Measurements from ENCODE around the gene SURF2.

Gene SURF2

DNA sequence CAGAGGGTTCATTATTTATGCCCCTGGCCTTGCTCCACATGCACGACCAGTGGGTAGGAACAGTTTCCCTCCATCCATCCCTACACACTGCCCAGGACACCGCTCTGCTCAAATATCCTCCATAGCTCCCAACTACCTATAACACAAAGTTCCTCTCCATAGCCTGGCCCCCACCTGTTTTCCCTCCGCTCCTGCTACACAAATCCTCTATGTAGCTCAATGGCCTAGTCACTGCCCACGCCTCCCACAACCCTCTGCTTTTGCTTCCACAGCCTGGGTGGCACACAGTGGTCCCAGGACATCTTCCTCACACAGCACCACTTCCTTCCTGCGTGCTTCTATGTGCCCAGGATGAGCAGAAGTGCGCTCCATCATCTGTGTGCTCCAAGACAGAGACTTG lies 41.0 kb downstream of the SURF2 start:
- no peak for DNase-seq (ENCODE audit: low read depth in 2 of 2)

GRCh38 chr9:133397895-133398294 lies 41.5 kb downstream of the SURF2 start:
- DNase-seq (ENCODE audit: low read depth in 2 of 2) = no peak

- DNase-seq (ENCODE audit: low read depth in 2 of 2) = no peak
These were observed 43.9 kb downstream of the SURF2 start for GRCh38 chr9:133400292-133400691.

DNA sequence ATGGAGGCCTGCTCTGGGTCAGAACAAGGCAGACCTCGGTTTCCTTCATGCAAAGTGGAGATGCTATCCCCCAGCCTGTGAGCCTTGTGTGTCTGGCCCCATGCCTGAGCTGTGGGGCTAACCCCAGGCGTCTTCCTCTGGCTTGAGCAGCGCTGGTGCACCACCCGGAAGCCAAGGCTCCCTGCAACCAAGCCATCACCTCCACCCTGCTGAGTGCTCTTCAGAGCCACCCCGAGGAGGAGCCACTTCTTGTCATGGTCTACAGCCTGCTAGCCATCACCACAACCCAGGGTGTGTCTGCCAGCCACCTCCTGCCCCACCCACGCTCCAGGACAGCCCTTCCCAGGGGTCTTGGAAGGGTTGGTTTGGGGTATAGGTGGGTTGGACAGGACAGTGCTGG lies 45.2 kb downstream of the SURF2 start:
- DNase-seq (ENCODE audit: low read depth in 2 of 2) = no peak

DNA sequence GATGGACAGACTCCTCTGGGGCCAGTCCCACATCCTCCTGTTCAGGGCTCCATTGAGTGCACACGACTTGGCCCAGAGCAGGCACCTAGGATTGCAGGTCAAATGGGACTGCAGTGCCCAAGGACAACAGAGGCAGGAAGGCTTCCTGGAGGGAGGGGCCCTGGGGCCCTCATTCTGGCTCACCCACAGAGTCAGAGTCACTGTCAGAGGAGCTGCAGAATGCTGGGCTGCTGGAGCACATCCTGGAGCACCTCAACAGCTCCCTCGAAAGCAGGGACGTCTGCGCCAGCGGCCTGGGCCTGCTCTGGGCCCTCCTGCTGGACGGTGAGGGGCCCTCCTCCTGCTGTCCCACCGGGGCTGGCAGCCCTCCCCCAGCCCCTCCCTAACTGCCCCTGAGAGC lies 46.3 kb downstream of the SURF2 start:
- DNase-seq (ENCODE audit: low read depth in 2 of 2) = no peak

GRCh38 chr9:133403766-133404453 lies 47.6 kb downstream of the SURF2 start:
- DNase-seq (ENCODE audit: low read depth in 2 of 2) = peak; percentile 49 to 51

GRCh38 chr9:133404454-133405002 lies 48.2 kb downstream of the SURF2 start:
- DNase-seq (ENCODE audit: low read depth in 2 of 2) = no peak

DNA sequence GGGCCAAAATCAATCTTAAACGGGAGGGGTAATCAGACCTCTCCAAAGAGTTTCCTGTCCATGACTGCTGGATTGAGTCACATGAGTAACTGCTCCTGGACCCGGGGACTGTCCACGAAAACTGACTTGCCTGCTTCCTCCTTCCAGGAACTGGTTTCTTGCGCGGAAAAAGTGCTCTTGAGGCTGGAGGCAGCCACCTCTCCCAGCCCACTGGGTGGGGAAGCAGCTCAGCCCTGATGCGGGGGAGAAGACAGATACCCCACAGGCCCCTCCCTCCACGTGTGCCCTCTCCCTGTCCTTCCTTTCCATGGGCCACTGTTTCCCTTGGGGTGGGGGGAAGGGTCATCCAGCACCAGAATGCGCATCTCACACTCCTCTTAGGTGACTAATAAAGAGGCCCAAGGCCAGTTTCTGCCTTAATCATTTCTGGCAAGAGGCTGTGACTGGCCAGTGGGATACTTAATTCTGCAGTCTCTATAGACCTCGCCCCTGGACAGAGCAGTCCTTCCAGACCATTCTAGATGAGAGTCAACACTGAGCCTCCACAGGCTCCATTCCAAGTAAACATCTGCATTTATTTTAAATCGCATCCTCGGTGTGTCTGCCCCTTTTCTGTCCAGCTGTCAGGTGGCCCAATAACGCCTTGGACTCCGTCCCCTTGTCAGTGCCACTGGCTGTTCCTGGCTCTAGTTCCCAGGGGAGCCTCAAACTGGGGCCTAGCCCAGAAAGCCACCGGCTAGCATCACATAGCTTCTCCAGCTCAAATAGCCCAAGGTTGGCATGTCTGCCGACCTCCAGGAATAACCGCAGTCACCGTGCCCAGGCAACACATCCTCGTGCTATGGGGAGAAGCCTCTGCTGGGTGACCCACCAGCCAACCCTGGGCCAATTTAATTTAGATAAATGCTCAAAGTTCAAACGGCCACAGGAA lies 49.4 kb downstream of the SURF2 start:
- DNase-seq (ENCODE audit: low read depth in 2 of 2) = no peak

DNA sequence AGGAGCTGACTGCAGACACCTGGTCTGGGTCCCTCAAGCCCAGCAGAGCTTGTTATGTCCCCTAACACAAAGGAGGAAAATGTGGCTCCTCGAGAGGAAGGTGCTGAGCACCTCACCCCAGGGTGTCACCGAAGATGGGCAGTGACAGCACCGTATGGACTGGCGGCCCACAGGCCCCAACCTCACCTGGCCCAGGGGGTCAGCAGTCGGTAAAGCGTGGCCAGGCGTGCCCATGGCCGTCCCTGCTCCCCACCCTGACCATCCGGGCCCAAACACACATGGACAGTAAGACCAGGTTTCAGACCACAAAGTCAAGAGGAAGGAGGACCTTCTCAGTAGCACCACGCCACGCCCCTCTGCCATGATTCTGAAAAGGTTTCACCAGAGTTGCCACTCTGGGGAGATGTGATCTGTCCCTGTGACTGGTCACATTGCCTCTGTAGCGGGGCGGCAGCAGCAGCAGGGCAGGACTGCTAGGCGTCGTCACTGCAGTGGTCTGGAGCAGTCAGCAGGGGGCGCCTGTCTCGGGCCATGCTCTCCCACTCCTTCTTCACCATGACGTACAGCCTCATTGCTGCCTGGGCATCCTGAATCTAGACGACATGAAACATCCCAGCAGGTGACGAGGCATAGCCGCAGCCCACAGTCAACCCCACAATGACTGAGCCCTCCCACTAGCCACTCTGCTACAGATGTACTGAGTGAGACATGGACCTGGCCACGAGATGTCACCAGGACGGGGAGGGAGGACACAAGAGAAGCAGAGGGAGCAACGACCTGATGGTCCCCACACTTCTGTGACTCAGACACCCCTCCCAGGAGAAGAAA lies 50.3 kb downstream of the SURF2 start:
- DNase-seq (ENCODE audit: low read depth in 2 of 2) = peak; percentile 70 to 72

DNA sequence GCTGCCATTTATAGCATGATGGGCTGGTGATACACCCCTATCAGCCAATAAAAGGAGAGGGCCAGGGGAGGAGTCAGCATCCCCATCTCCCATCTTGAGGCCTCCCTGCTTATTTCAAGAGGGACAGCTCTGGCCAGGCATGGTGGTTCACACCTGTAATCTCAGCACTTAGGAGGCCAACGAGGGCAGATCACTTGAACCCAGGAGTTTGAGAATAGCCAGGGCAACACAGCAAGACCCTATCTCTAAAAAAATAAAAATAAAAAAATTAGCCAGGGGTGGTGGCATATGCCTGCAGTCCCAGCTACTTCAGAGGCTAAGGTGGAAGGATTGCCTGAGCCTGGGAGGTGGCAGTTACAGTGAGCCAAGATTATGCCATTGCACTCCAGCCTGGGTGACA lies 51.7 kb downstream of the SURF2 start:
- DNase-seq (ENCODE audit: low read depth in 2 of 2) = no peak
